WTC11 (cell line): ENCODE results near the gene SERPINA6. TPM values are rescaled to one million over a fixed set of nuclear protein-coding genes. Genes with fewer than 3 reads are reported as not detected.

Experiments
- ATAC-seq: fragments of 200-7000 bp; cut with Tn5 transposase; 2 replicates; pipeline ENCODE4 v1.10.0; 2021; ENCODE audit warnings: mild to moderate bottlenecking, moderate library complexity
- CTCF ChIA-PET: fragments of 300-600 bp; sonication (Branson Sonifier 250); formaldehyde crosslinking; loops from one replicate; lab custom pipeline; 2021; ENCODE audit warnings: antibody characterized with exemption; lab: Charles Lee
- POLR2A ChIA-PET: fragments of 350-600 bp; sonication (Branson Sonifier 250); formaldehyde crosslinking; loops from one replicate; lab custom pipeline; 2021; ENCODE audit warnings: antibody characterized with exemption; lab: Charles Lee
- DNase-seq: peaks from one replicate; pipeline ENCODE4 v3.0.0; 2021; ENCODE audit warnings: low spot score
- H3K27ac Mint-ChIP-seq: 2 replicates; pipeline ENCODE4 v1.8.0; 2021; ENCODE audit warnings: mixed read lengths
- H3K27me3 Mint-ChIP-seq: 2 replicates; pipeline ENCODE4 v1.8.0; 2021; ENCODE audit warnings: low read depth, mild to moderate bottlenecking, moderate library complexity, mixed read lengths
- H3K36me3 Mint-ChIP-seq: 2 replicates; pipeline ENCODE4 v1.8.0; 2021; ENCODE audit warnings: mixed read lengths
- H3K4me1 Mint-ChIP-seq: 2 replicates; pipeline ENCODE4 v1.8.0; 2022; ENCODE audit warnings: mixed read lengths
- H3K4me3 Mint-ChIP-seq: 2 replicates; pipeline ENCODE4 v1.8.0; 2021; ENCODE audit warnings: mild to moderate bottlenecking, moderate library complexity, mixed read lengths
- H3K9me3 Mint-ChIP-seq: 2 replicates; pipeline ENCODE4 v1.8.0; 2021; ENCODE audit warnings: mixed read lengths
- CREB1 ChIP-seq: sonication (generic); formaldehyde crosslinking; IDR thresholded peaks from 2 replicates; pipeline ENCODE4 v1.8.0; 2023; ENCODE audit warnings: mild to moderate bottlenecking, missing genetic modification reagents
- ESRRA ChIP-seq: sonication (generic); formaldehyde crosslinking; IDR thresholded peaks from 2 replicates; pipeline ENCODE4 v1.8.1; 2022; ENCODE audit warnings: mild to moderate bottlenecking, missing genetic modification reagents, borderline replicate concordance
- GABPB1 ChIP-seq: sonication (generic); formaldehyde crosslinking; IDR thresholded peaks from 2 replicates; pipeline ENCODE4 v1.8.1; 2023; ENCODE audit warnings: mild to moderate bottlenecking, missing genetic modification reagents
- GRHL2 ChIP-seq: fragments of 250-450 bp; sonication (Bioruptor Pico); IDR thresholded peaks from 2 replicates; pipeline ENCODE4 v1.8.0; 2022; ENCODE audit warnings: mild to moderate bottlenecking, moderate library complexity; ENCODE audit not compliant: insufficient replicate concordance, severe bottlenecking
- GTF2I ChIP-seq: fragments of 250-450 bp; sonication (Bioruptor Pico); conservative IDR thresholded peaks from 2 replicates; pipeline ENCODE4 v1.4.0; 2021; ENCODE audit warnings: mild to moderate bottlenecking
- MXD4 ChIP-seq: fragments of 250-450 bp; sonication (Bioruptor Pico); IDR thresholded peaks from 2 replicates; pipeline ENCODE4 v1.8.0; 2021; ENCODE audit warnings: mild to moderate bottlenecking, moderate library complexity, borderline replicate concordance
- RELA ChIP-seq: sonication (generic); formaldehyde crosslinking; IDR thresholded peaks from 2 replicates; pipeline ENCODE4 v1.8.1; 2022; ENCODE audit warnings: missing genetic modification reagents, mild to moderate bottlenecking, borderline replicate concordance
- RORB ChIP-seq: fragments of 250-450 bp; sonication (Bioruptor Pico); IDR thresholded peaks from 2 replicates; pipeline ENCODE4 v1.9.0; 2021; ENCODE audit warnings: mild to moderate bottlenecking
- SOX15 ChIP-seq: fragments of 250-450 bp; sonication (Bioruptor Pico); IDR thresholded peaks from 2 replicates; pipeline ENCODE4 v1.9.0; 2021; ENCODE audit warnings: mild to moderate bottlenecking
- TEAD4 ChIP-seq: sonication (generic); formaldehyde crosslinking; IDR thresholded peaks from 2 replicates; pipeline ENCODE4 v1.8.0; 2022; ENCODE audit warnings: mild to moderate bottlenecking, missing genetic modification reagents
- TP53 ChIP-seq: sonication (generic); formaldehyde crosslinking; IDR thresholded peaks from 2 replicates; pipeline ENCODE4 v1.8.1; 2023; ENCODE audit warnings: mild to moderate bottlenecking, missing genetic modification reagents
- ZNF138 ChIP-seq: sonication (generic); formaldehyde crosslinking; conservative IDR thresholded peaks from 2 replicates; pipeline ENCODE4 v1.8.1; 2022; ENCODE audit warnings: mild to moderate bottlenecking, moderate library complexity, missing genetic modification reagents
- ZNF317 ChIP-seq: sonication (generic); formaldehyde crosslinking; IDR thresholded peaks from 2 replicates; pipeline ENCODE4 v1.8.1; 2023; ENCODE audit warnings: low read depth, mild to moderate bottlenecking, moderate library complexity, missing genetic modification reagents, borderline replicate concordance
- ZNF396 ChIP-seq: fragments of 250-450 bp; sonication (Bioruptor Pico); IDR thresholded peaks from 2 replicates; pipeline ENCODE4 v1.8.0; 2021; ENCODE audit warnings: mild to moderate bottlenecking, moderate library complexity, borderline replicate concordance
- ZNF423 ChIP-seq: fragments of 250-450 bp; sonication (Bioruptor Pico); IDR thresholded peaks from 2 replicates; pipeline ENCODE4 v2.1.2; 2022; ENCODE audit warnings: mild to moderate bottlenecking, moderate library complexity
- total RNA-seq: library from RNA; stranded (reverse); gene quantifications from 3 replicates; pipeline ENCODE4 v1.2.3, GENCODE V29; 2021
- TF ChIP-seq, protein P1 (sequence below): sonication (generic); formaldehyde crosslinking; IDR thresholded peaks from 2 replicates; pipeline ENCODE4 v1.8.0; 2022; ENCODE audit warnings: mild to moderate bottlenecking, missing genetic modification reagents
- TF ChIP-seq, protein P2 (sequence below): fragments of 250-450 bp; sonication (Bioruptor Pico); IDR thresholded peaks from 2 replicates; pipeline ENCODE4 v1.9.0; 2021; ENCODE audit warnings: moderate library complexity, mild to moderate bottlenecking, inconsistent platforms, borderline replicate concordance
- TF ChIP-seq, protein P3 (sequence below): sonication (generic); formaldehyde crosslinking; IDR thresholded peaks from 2 replicates; pipeline ENCODE4 v1.8.1; 2022; ENCODE audit warnings: low read depth, mild to moderate bottlenecking, moderate library complexity, missing genetic modification reagents, borderline replicate concordance
- TF ChIP-seq, protein P4 (sequence below): fragments of 200-600 bp; IDR thresholded peaks from 2 replicates; pipeline ENCODE4 v1.8.0; 2022; ENCODE audit warnings: antibody characterized with exemption
- TF ChIP-seq, protein P5 (sequence below): fragments of 250-450 bp; sonication (Bioruptor Pico); IDR thresholded peaks from 2 replicates; pipeline ENCODE4 v2.1.2; 2022; ENCODE audit warnings: mild to moderate bottlenecking, moderate library complexity
- TF ChIP-seq, protein P6 (sequence below): sonication (generic); formaldehyde crosslinking; IDR thresholded peaks from 2 replicates; pipeline ENCODE4 v1.8.1; 2022; ENCODE audit warnings: mild to moderate bottlenecking, moderate library complexity, missing genetic modification reagents
- TF ChIP-seq, protein P7 (sequence below): sonication (generic); formaldehyde crosslinking; conservative IDR thresholded peaks from 2 replicates; pipeline ENCODE4 v1.8.1; 2022; ENCODE audit warnings: mild to moderate bottlenecking, missing genetic modification reagents
- TF ChIP-seq, protein P8 (sequence below): sonication (generic); formaldehyde crosslinking; IDR thresholded peaks from 2 replicates; pipeline ENCODE4 v1.8.1; 2022; ENCODE audit warnings: mild to moderate bottlenecking, missing genetic modification reagents, moderate library complexity, borderline replicate concordance
- TF ChIP-seq, protein P9 (sequence below): sonication (generic); formaldehyde crosslinking; IDR thresholded peaks from 2 replicates; pipeline ENCODE4 v1.8.1; 2023; ENCODE audit warnings: mild to moderate bottlenecking, missing genetic modification reagents, moderate library complexity

The SERPINA6 gene
- total RNA-seq, 1 experiment from 2014 or later, result 0.15 TPM

DNA sequence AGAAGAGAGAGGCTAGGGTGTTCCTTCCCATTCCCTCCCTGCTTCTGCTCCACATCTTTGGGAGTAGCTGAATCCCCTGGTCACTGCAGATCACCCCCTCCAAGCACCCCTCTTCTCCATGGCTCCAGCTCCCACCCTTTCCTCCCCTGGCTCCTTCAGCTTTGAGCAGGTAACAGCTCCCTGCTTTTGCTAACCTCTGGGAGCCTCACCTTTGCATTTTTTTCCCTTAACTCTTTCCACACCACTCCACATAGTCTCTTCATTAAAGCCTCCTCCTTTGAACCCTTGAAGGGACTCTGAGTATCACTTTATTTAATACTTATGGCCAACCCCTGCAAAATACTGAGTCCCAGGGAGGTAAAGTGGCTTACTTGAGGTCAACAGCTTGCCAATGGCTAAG, 25.7 kb upstream of the SERPINA6 start:
- no peak overlapping the region for H3K27ac Mint-ChIP-seq
- CTCF ChIA-PET, result interaction anchor here (1.2 to 1.5 kb wide), 3 partner anchors 23 to 138 kb away, joined by 4 to 7 read pairs (median 5); no protein-coding TSS in a partner anchor
- POLR2A ChIA-PET, result no interaction called here

DNA sequence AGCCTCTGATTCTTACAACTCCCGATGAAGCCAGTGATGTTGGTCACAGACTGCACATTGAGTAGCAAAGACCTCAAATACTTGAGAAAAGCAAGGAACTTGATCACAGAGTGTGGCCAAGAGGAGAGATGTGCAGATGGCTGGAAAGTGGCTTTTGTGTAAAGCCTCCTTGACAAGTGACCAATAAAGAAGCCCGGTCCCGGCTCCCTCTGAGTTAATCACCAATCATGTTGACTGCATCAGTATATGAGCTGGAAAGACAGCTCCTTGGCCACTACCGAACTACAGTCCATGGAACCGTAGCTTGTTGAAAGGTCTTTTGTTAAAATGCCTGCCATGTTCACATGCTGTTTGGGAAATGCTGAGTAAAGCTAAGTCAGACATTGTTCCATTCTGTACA, 23.7 kb upstream of the SERPINA6 start:
- no peaks in the 10 kb centered on the region for H3K36me3 Mint-ChIP-seq
- TF ChIP-seq, protein P1, sequence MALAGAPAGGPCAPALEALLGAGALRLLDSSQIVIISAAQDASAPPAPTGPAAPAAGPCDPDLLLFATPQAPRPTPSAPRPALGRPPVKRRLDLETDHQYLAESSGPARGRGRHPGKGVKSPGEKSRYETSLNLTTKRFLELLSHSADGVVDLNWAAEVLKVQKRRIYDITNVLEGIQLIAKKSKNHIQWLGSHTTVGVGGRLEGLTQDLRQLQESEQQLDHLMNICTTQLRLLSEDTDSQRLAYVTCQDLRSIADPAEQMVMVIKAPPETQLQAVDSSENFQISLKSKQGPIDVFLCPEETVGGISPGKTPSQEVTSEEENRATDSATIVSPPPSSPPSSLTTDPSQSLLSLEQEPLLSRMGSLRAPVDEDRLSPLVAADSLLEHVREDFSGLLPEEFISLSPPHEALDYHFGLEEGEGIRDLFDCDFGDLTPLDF, result no peak
- TF ChIP-seq TP53 (CRISPR knock-in tag), result no peak
- TF ChIP-seq, protein P2, sequence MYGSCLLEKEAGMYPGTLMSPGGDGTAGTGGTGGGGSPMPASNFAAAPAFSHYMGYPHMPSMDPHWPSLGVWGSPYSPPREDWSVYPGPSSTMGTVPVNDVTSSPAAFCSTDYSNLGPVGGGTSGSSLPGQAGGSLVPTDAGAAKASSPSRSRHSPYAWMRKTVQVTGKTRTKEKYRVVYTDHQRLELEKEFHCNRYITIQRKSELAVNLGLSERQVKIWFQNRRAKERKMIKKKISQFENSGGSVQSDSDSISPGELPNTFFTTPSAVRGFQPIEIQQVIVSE (CRISPR knock-in tag), result no peak
- TF ChIP-seq, protein P3, sequence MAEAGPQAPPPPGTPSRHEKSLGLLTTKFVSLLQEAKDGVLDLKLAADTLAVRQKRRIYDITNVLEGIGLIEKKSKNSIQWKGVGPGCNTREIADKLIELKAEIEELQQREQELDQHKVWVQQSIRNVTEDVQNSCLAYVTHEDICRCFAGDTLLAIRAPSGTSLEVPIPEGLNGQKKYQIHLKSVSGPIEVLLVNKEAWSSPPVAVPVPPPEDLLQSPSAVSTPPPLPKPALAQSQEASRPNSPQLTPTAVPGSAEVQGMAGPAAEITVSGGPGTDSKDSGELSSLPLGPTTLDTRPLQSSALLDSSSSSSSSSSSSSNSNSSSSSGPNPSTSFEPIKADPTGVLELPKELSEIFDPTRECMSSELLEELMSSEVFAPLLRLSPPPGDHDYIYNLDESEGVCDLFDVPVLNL (CRISPR knock-in tag), result no peak
- no peak for TF ChIP-seq SOX15
- TF ChIP-seq ESRRA (CRISPR knock-in tag), result no peak
- TF ChIP-seq, protein P4, sequence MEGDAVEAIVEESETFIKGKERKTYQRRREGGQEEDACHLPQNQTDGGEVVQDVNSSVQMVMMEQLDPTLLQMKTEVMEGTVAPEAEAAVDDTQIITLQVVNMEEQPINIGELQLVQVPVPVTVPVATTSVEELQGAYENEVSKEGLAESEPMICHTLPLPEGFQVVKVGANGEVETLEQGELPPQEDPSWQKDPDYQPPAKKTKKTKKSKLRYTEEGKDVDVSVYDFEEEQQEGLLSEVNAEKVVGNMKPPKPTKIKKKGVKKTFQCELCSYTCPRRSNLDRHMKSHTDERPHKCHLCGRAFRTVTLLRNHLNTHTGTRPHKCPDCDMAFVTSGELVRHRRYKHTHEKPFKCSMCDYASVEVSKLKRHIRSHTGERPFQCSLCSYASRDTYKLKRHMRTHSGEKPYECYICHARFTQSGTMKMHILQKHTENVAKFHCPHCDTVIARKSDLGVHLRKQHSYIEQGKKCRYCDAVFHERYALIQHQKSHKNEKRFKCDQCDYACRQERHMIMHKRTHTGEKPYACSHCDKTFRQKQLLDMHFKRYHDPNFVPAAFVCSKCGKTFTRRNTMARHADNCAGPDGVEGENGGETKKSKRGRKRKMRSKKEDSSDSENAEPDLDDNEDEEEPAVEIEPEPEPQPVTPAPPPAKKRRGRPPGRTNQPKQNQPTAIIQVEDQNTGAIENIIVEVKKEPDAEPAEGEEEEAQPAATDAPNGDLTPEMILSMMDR, result no peak
- no peak for TF ChIP-seq RELA (CRISPR knock-in tag)
- TF ChIP-seq MXD4 (CRISPR knock-in tag), result no peak
- TF ChIP-seq, protein P5, sequence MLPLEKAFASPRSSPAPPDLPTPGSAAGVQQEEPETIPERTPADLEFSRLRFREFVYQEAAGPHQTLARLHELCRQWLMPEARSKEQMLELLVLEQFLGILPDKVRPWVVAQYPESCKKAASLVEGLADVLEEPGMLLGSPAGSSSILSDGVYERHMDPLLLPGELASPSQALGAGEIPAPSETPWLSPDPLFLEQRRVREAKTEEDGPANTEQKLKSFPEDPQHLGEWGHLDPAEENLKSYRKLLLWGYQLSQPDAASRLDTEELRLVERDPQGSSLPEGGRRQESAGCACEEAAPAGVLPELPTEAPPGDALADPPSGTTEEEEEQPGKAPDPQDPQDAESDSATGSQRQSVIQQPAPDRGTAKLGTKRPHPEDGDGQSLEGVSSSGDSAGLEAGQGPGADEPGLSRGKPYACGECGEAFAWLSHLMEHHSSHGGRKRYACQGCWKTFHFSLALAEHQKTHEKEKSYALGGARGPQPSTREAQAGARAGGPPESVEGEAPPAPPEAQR (CRISPR knock-in tag), result no peak
- TF ChIP-seq, protein P6, sequence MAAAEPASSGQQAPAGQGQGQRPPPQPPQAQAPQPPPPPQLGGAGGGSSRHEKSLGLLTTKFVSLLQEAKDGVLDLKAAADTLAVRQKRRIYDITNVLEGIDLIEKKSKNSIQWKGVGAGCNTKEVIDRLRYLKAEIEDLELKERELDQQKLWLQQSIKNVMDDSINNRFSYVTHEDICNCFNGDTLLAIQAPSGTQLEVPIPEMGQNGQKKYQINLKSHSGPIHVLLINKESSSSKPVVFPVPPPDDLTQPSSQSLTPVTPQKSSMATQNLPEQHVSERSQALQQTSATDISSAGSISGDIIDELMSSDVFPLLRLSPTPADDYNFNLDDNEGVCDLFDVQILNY, result no peak
- TF ChIP-seq CREB1 (CRISPR knock-in tag), result no peak
- TF ChIP-seq TEAD4 (CRISPR knock-in tag), result no peak

More for the DNA sequence above, 25.7 kb upstream of the SERPINA6 start:
- TF ChIP-seq ZNF138 (CRISPR knock-in tag) (no peak), ZNF317 (CRISPR knock-in tag) (no peak), RORB (CRISPR knock-in tag) (no peak), ZNF396 (CRISPR knock-in tag) (no peak), ZNF423 (no peak), GRHL2 (CRISPR knock-in tag) (no peak), GABPB1 (no peak), GTF2I (CRISPR knock-in tag) (no peak)
- TF ChIP-seq, protein P7, sequence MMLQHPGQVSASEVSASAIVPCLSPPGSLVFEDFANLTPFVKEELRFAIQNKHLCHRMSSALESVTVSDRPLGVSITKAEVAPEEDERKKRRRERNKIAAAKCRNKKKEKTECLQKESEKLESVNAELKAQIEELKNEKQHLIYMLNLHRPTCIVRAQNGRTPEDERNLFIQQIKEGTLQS (CRISPR knock-in tag), result no peak
- TF ChIP-seq, protein P1, result no peak
- TF ChIP-seq, protein P5 (CRISPR knock-in tag), result no peak
- TF ChIP-seq, protein P8, sequence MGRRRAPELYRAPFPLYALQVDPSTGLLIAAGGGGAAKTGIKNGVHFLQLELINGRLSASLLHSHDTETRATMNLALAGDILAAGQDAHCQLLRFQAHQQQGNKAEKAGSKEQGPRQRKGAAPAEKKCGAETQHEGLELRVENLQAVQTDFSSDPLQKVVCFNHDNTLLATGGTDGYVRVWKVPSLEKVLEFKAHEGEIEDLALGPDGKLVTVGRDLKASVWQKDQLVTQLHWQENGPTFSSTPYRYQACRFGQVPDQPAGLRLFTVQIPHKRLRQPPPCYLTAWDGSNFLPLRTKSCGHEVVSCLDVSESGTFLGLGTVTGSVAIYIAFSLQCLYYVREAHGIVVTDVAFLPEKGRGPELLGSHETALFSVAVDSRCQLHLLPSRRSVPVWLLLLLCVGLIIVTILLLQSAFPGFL (CRISPR knock-in tag), result no peak
- TF ChIP-seq, protein P9, sequence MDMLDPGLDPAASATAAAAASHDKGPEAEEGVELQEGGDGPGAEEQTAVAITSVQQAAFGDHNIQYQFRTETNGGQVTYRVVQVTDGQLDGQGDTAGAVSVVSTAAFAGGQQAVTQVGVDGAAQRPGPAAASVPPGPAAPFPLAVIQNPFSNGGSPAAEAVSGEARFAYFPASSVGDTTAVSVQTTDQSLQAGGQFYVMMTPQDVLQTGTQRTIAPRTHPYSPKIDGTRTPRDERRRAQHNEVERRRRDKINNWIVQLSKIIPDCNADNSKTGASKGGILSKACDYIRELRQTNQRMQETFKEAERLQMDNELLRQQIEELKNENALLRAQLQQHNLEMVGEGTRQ (CRISPR knock-in tag), result no peak
- Mint-ChIP-seq H3K4me1 (no peaks in the 10 kb centered on the region), H3K9me3 (peaks cover 23% of the 10 kb centered on the region), H3K27me3 (0 out of 2 replicates have a peak, but pooled peaks cover 2% of the 10 kb centered on the region), H3K4me3 (no peak overlapping the region), H3K36me3 (0 out of 2 replicates have a peak, but pooled peaks cover 3% of the 10 kb centered on the region)
- DNase-seq, result no peak
- ATAC-seq, result no peak

More for the DNA sequence above, 23.7 kb upstream of the SERPINA6 start:
- 0 out of 2 replicates have a peak, but pooled peaks cover 2% of the 10 kb centered on the region for H3K27me3 Mint-ChIP-seq
- H3K9me3 Mint-ChIP-seq, result peaks cover 14% of the 10 kb centered on the region
- CTCF ChIA-PET, result interaction anchor here (0.9 to 1.8 kb wide), 2 partner anchors 9 to 77 kb away, joined by 3 to 5 read pairs; no protein-coding TSS in a partner anchor
- H3K27ac Mint-ChIP-seq, result no peak overlapping the region
- no peak for ATAC-seq
- POLR2A ChIA-PET, result no interaction called here
- H3K4me1 Mint-ChIP-seq, result no peaks in the 10 kb centered on the region
- no peak overlapping the region for H3K4me3 Mint-ChIP-seq
- DNase-seq, result no peak
